KOPT-K1 (cell line): Measurements from ENCODE around the gene ZC3HAV1.
"Not testable (repeated sequence)": the region's sequence is repeated elsewhere in the genome, so short reads cannot be mapped to it uniquely, and the experiment has no call there.

Source experiments
- H3K27ac ChIP-seq: fragments of 200-600 bp; sonication (generic); 2 replicates; pipeline ENCODE4 v1.5.1; 2016; ENCODE audit warnings: antibody characterized with exemption, mild to moderate bottlenecking, low read depth, low read length; ENCODE audit not compliant: poor library complexity, severe bottlenecking
- H3K36me3 ChIP-seq: fragments of 200-600 bp; sonication (generic); 2 replicates; pipeline ENCODE4 v1.5.1; 2017; ENCODE audit warnings: antibody characterized with exemption, mild to moderate bottlenecking, low read length, moderate library complexity; ENCODE audit not compliant: insufficient read depth
- H3K9me3 ChIP-seq: fragments of 200-600 bp; sonication (generic); 2 replicates; pipeline ENCODE4 v1.5.1; 2017; ENCODE audit warnings: antibody characterized with exemption, low read length, mild to moderate bottlenecking; ENCODE audit not compliant: insufficient read depth, poor library complexity, severe bottlenecking

ZC3HAV1 gene

DNA sequence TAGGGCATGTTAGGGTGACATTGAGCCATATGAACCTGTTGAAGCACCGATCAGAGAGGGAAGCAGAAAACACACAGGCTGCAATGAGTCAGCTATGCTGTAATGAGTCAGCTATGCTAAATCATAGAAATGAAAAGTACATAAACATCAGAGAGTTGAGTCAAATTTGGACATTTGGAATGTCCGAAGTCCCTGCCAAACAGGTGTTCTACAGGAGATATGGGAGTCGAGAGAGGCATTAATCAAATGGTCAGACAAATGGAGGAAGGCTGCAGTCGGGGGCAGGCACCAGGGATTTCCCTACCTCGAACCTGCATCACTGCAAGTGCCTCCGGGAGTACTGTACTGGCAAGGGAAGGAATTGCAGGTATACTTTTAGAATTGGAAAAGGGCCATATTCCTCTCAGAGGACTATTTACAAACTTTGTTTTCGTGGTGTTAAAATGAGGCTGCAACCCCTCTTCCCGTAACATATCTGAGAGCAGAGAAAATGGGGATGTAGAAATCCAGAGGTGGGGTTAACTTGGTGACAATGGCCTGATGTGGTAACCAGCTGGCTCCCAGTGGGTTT lies 8.8 kb upstream of the ZC3HAV1 start:
- H3K9me3 ChIP-seq: no peaks in the 10 kb centered on the region
- H3K36me3 ChIP-seq: no peaks in the 10 kb centered on the region
- H3K27ac ChIP-seq: peak overlapping the region; percentile 29

DNA sequence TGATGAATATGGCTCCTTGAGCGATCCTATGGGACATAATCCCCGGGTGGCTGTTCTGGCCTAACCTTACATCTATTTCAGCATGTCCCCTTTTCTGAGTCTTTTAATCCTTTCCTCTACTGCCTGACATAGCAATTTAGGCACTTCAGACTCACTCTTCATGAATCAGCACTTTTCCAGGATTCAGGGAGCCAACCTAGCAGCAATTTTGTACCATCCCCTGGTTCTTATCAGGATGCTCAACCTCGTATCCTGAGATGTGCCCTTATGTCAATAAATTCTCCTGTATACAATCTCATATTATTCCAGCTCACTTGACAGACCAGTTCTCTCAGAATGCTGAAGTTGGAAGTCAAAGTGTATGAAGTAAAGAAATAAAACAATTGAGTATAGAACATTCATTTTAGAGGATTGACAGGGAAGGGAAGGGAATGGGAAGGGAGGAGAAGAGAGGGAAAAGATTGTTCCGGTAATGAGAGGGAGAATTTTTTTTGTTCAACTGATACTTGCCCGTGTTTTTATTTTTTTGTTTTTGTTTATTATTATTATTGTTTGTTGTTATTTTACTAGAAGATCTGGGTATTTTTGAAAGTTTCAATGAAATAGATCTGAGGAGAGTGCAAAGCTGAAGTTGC lies 8.2 kb upstream of the ZC3HAV1 start:
- Histone ChIP-seq H3K27ac (no peak overlapping the region), H3K36me3 (no peaks in the 10 kb centered on the region), H3K9me3 (no peaks in the 10 kb centered on the region)

DNA sequence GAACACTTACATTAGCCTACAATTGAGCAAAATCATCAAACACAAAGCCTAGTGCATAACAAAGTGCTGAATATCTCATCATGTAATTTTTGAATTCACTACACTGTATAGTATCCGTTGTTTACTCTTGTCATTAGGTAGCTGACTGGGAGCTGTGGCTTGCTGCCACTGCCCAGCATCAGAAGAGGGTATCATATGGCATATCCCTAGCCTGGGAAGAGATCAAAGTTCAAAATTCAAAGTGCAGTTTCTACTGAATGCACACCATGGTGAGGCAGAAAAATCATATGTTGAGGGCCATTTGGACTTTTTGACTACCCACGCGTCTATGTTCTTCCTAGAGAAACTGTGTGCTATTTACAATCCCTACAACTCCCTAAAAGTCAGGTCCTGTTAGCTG lies 7.5 kb upstream of the ZC3HAV1 start:
- H3K36me3 ChIP-seq: no peaks in the 10 kb centered on the region
- H3K9me3 ChIP-seq: no peaks in the 10 kb centered on the region
- no peak overlapping the region for H3K27ac ChIP-seq

GRCh38 chr7:139115104-139115503 lies 5.6 kb upstream of the ZC3HAV1 start:
- Histone ChIP-seq H3K36me3 (no peaks in the 10 kb centered on the region), H3K27ac (no peak overlapping the region), H3K9me3 (no peaks in the 10 kb centered on the region)

DNA sequence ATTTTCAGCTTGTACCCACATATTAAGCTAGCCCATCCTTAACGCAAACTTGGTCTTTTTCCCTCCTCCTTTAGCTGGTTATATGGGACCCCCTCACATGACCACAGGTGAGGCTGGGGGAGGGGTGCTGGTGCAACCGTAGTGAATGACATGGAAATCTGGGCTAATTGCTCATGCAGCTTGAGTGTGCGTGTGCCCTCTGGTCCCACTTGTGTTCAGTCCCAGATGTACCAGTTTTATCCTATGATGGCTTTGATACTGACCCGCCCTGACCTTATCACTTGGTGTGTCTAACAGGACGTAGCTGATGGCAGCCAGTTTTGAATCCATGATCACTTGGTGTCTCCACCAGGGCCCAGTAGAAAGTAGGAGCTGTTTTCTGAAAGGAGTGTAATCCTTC lies 5.1 kb upstream of the ZC3HAV1 start:
- no peaks in the 10 kb centered on the region for H3K36me3 ChIP-seq
- no peaks in the 10 kb centered on the region for H3K9me3 ChIP-seq
- H3K27ac ChIP-seq: no peak overlapping the region

- no peaks in the 10 kb centered on the region for H3K9me3 ChIP-seq
- H3K27ac ChIP-seq: no peak overlapping the region
- no peaks in the 10 kb centered on the region for H3K36me3 ChIP-seq
Measured at GRCh38 chr7:139114018-139114417, 4.5 kb upstream of the ZC3HAV1 start.

DNA sequence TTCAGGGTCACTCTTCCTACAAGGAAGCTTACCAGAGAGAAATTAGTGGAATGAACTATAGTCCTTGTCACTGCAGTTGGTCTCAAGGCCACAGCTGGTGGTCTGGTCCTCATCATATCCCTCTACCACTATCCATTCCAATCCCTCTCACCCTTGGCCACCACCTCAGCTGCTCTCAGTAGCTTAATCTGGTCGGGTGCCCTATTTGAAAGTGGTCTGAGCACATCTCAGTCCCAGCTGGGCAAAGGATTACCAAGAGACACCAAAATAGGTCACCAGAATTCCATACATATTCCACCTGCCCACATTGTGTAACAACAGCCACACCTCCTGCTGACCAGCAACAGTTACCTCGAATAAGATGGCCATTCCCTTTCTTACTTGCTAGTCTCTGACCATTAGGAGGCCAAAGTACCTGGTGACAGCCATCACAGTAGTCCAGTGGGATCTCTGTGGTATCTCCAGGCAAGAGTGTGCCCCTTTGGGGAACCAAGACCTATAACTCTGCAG lies 3.3 kb upstream of the ZC3HAV1 start:
- Histone ChIP-seq H3K9me3 (no peaks in the 10 kb centered on the region), H3K36me3 (peaks cover 6% of the 10 kb centered on the region; the same call in 1 of the 2 replicates), H3K27ac (no peak overlapping the region)

GRCh38 chr7:139112316-139112715 lies 2.8 kb upstream of the ZC3HAV1 start:
- peak overlapping the region; percentile 61 for H3K27ac ChIP-seq
- H3K9me3 ChIP-seq: no peaks in the 10 kb centered on the region
- H3K36me3 ChIP-seq: peaks cover 11% of the 10 kb centered on the region; the same call in 1 of the 2 replicates

- H3K27ac ChIP-seq: peak overlapping the region; percentile 61
- no peaks in the 10 kb centered on the region for H3K9me3 ChIP-seq
- H3K36me3 ChIP-seq: peaks cover 16% of the 10 kb centered on the region
Measured at GRCh38 chr7:139111811-139112301, 2.3 kb upstream of the ZC3HAV1 start.

GRCh38 chr7:139111147-139111546 lies 1.6 kb upstream of the ZC3HAV1 start:
- H3K9me3 ChIP-seq: no peaks in the 10 kb centered on the region
- peaks cover 19% of the 10 kb centered on the region for H3K36me3 ChIP-seq
- no peak overlapping the region for H3K27ac ChIP-seq

GRCh38 chr7:139109983-139110411 lies 477 bp upstream of the ZC3HAV1 start:
- Histone ChIP-seq H3K27ac (peak overlapping the region; percentile 92), H3K9me3 (no peaks in the 10 kb centered on the region), H3K36me3 (peaks cover 19% of the 10 kb centered on the region)

DNA sequence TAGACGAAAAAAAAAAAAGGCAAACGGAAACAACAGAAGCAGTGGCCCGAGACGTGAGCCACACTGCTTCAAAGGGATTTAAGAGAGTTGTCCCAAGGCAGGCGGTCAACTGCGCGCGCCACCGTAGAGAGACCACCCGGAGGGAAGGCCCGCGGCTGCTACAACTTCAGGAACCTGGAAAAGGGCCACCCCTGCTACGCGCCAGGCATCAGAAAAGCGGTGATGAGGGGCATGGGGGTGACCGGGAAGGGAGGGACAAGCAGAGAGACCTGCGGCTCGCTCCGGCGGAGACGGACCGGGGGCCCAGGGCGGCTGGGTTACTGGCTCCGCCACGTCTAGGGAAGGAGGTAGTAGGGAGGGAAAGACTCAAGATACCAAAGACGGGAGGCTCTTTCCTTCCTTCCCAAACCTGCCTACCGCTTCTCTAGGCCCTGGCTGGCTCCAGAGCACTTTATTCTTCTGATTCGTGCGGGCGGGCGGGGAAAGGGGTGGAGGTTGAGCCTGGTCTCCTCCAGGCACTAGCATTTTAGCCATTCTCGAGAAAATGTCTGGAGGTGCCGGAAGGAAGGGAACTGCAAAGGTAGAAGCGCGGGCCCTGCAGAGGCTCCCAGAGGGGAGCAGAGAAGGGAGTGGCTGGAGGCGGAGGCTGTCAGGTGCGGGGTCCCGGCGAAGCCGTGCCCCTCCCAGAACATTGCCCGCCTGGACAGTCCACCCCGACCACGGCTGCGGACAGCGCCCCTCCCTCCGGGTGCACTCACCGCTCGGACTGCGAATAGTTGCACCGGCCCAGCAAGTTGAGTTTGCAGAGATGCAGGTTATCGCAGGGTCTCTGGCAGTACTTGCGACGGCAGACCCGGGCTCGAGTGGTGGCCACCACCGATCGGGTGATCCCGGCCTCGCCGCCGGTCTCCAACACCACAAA lies 993 bp downstream of the ZC3HAV1 start:
- Histone ChIP-seq H3K9me3 (no peaks in the 10 kb centered on the region), H3K36me3 (peaks cover 19% of the 10 kb centered on the region), H3K27ac (peak overlapping the region; percentile 92)

DNA sequence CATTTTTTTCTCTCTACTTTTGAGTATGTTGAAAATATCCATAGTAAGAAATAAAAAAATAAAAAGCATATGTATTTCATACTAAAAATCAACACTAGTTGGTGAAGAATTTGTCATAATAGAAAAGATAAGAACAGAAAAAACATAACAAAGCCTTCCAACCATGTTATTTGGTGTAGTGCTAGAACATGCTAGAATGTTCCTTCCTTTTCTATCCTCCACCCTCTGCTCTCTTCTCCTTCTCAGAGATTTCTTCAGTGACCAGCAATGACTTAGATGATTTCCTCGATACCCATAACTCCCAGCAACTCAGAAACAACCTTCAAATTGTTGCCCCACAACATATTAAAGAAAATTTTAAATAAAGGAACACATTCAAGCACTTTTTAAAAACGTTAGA lies 2.6 kb downstream of the ZC3HAV1 start:
- Histone ChIP-seq H3K9me3 (no peaks in the 10 kb centered on the region), H3K27ac (peak overlapping the region; percentile 92), H3K36me3 (peaks cover 25% of the 10 kb centered on the region)

DNA sequence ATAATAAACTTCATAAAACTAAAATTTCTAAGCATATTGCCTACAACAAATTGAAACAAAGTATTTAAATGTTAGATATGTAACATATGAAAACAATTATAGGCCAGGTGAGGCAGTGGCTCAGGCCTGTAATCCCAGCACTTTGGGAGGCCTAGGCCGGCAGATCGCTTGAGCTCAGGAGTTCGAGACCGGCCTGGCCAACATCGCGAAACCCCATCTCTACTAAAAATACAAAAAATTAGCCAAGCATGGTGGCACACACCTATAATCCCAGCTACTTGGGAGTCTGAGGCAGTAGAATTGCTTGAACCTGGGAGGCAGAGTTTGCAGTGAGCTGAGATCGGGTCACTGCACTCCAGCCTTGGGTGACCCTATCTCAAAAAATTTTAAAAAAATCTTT lies 3.3 kb downstream of the ZC3HAV1 start:
- peaks cover 30% of the 10 kb centered on the region for H3K36me3 ChIP-seq
- not testable (repeated sequence) for H3K9me3 ChIP-seq
- peak overlapping the region; percentile 92 for H3K27ac ChIP-seq

GRCh38 chr7:139105484-139105883 lies 4.0 kb downstream of the ZC3HAV1 start:
- peak overlapping the region; percentile 92 for H3K27ac ChIP-seq
- no peaks in the 10 kb centered on the region for H3K9me3 ChIP-seq
- peaks cover 32% of the 10 kb centered on the region for H3K36me3 ChIP-seq
